Measurements from ENCODE around the gene NAT16.

NAT16 gene

DNA sequence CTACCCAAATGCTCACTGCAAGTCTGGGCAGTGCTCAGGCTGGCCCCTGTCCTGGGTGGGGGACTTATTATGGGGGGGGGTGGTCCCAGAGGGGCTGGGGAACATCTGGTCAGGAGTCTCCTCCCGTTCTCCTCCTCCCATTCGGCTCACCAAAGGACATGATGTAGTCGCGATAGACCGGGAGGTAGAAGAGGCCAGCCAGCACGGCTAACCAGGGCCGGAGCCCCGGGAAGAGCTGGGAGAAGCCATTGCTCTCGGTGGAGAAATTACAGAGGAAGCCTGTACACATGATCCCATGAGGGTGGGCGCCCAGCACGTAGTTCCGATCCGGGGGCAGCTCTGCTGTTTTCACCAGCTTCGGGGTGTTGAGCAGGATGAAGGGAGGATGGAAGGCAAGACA lies 18.4 kb upstream of the NAT16 start:
- no peak overlapping the region for H3K4me2 ChIP-seq (ENCODE audit: low read length)
- H3F3A ChIP-seq (ENCODE audit: control insufficient read depth, insufficient read depth): no peaks in the 10 kb centered on the region
- no peaks in the 10 kb centered on the region for H3K79me2 ChIP-seq (ENCODE audit: control insufficient read depth, low read length)
- no peaks in the 10 kb centered on the region for H4K20me1 ChIP-seq (ENCODE audit: control insufficient read depth, insufficient read depth, low read depth, low read length)
- H3K4me1 ChIP-seq (ENCODE audit: control insufficient read depth, low read length): peaks cover 4% of the 10 kb centered on the region
- H3K27me3 ChIP-seq (ENCODE audit: control insufficient read depth, low read length): peaks cover 11% of the 10 kb centered on the region
- H3K9me2 ChIP-seq (replicated peaks; ENCODE audit: control insufficient read depth, low read length): no peaks in the 10 kb centered on the region
- no peak overlapping the region for H3K27ac ChIP-seq (ENCODE audit: low read depth, low read length)
- no peaks in the 10 kb centered on the region for H3K9me3 ChIP-seq (ENCODE audit: control insufficient read depth, insufficient read depth, low read length)
- TF ChIP-seq EZH2phosphoT487 (IDR thresholded peaks at IDR 0.05; ENCODE audit: borderline replicate concordance, low read length) (no peak), CTCF (IDR thresholded peaks at IDR 0.05; ENCODE audit: low read depth, low read length, poor library complexity, severe bottlenecking) (no peak)
- no peaks in the 10 kb centered on the region for H3K36me3 ChIP-seq (ENCODE audit: control insufficient read depth, low read length)
- no peak overlapping the region for H3K4me3 ChIP-seq (ENCODE audit: low read length)

GRCh38 chr7:101197991-101198390 lies 17.9 kb upstream of the NAT16 start:
- H3K79me2 ChIP-seq (ENCODE audit: control insufficient read depth, low read length): no peaks in the 10 kb centered on the region
- H3K9me2 ChIP-seq (replicated peaks; ENCODE audit: control insufficient read depth, low read length): no peaks in the 10 kb centered on the region
- no peak for TF ChIP-seq EZH2phosphoT487 (IDR thresholded peaks at IDR 0.05; ENCODE audit: borderline replicate concordance, low read length)
- no peak for TF ChIP-seq CTCF (IDR thresholded peaks at IDR 0.05; ENCODE audit: low read depth, low read length, poor library complexity, severe bottlenecking)
- no peaks in the 10 kb centered on the region for H3K9me3 ChIP-seq (ENCODE audit: control insufficient read depth, insufficient read depth, low read length)
- H3K27ac ChIP-seq (ENCODE audit: low read depth, low read length): no peak overlapping the region
- no peaks in the 10 kb centered on the region for H4K20me1 ChIP-seq (ENCODE audit: control insufficient read depth, insufficient read depth, low read depth, low read length)
- H3K4me2 ChIP-seq (ENCODE audit: low read length): no peak overlapping the region
- H3K4me1 ChIP-seq (ENCODE audit: control insufficient read depth, low read length): no peaks in the 10 kb centered on the region; the same call in 1 of the 2 replicates
- no peaks in the 10 kb centered on the region for H3F3A ChIP-seq (ENCODE audit: control insufficient read depth, insufficient read depth)
- no peaks in the 10 kb centered on the region for H3K36me3 ChIP-seq (ENCODE audit: control insufficient read depth, low read length)
- peaks cover 11% of the 10 kb centered on the region for H3K27me3 ChIP-seq (ENCODE audit: control insufficient read depth, low read length)
- H3K4me3 ChIP-seq (ENCODE audit: low read length): no peak overlapping the region

DNA sequence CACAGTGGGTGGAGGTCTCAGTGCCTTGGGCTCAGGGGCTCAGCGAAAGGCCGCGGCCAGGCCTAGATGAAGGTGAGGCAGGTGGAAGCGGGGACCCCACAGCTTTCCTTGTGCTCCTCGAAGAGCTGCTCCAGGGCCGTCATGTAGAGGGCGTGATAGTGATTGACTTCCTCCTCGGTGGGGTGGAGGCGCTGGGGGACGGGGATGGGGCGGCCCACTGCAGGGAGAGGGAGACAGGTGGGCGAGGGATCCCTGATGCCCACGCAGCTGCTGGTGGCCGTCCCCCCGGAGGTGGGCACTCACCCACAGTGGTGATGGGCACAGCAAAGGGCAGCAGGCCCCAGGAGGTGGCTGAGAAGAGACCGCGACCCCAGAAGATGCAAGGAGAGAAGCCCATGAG lies 15.8 kb upstream of the NAT16 start:
- no peak overlapping the region for H3K4me3 ChIP-seq (ENCODE audit: low read length)
- H3K9me3 ChIP-seq (ENCODE audit: control insufficient read depth, insufficient read depth, low read length): no peaks in the 10 kb centered on the region
- no peak for TF ChIP-seq EZH2phosphoT487 (IDR thresholded peaks at IDR 0.05; ENCODE audit: borderline replicate concordance, low read length)
- TF ChIP-seq CTCF (IDR thresholded peaks at IDR 0.05; ENCODE audit: low read depth, low read length, poor library complexity, severe bottlenecking): no peak
- H3F3A ChIP-seq (ENCODE audit: control insufficient read depth, insufficient read depth): no peaks in the 10 kb centered on the region
- H3K27ac ChIP-seq (ENCODE audit: low read depth, low read length): no peak overlapping the region
- no peaks in the 10 kb centered on the region for H3K9me2 ChIP-seq (replicated peaks; ENCODE audit: control insufficient read depth, low read length)
- H4K20me1 ChIP-seq (ENCODE audit: control insufficient read depth, insufficient read depth, low read depth, low read length): no peaks in the 10 kb centered on the region
- H3K4me1 ChIP-seq (ENCODE audit: control insufficient read depth, low read length): peaks cover 3% of the 10 kb centered on the region; the same call in 1 of the 2 replicates
- H3K27me3 ChIP-seq (ENCODE audit: control insufficient read depth, low read length): peaks cover 4% of the 10 kb centered on the region; the same call in 1 of the 2 replicates
- H3K79me2 ChIP-seq (ENCODE audit: control insufficient read depth, low read length): no peaks in the 10 kb centered on the region
- H3K36me3 ChIP-seq (ENCODE audit: control insufficient read depth, low read length): no peaks in the 10 kb centered on the region
- H3K4me2 ChIP-seq (ENCODE audit: low read length): no peak overlapping the region

Measured in DOHH2 (cell line).